ENCODE measurements around the gene SH3PXD2A. TPM values are rescaled to one million over a fixed set of nuclear protein-coding genes. Genes with fewer than 3 reads are reported as not detected.

Gene SH3PXD2A
- total RNA-seq, 4 donors from 2014 or later = 6.2 to 16.8 (median 11.4) TPM

DNA sequence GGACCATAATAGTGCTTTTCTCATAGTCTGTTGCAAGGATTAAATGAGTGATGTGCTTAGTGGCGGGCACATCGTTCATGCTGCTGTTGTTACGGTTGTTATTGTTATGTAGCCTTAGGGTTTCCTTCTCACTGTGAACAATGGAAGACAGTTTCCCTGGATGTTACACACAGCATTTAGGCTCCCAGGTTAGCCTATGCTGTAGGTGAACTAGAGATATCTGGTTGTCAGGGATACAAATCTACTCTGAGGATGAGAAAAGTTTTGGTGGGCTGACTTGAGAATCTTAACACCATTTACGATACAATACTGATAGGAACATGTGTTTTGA is 14.7 kb downstream of the SH3PXD2A start:
- no peak for DNase-seq
- Histone ChIP-seq H3K27ac (peak overlapping the region; percentile 81 to 87 (median 84)), H3K4me1 (peaks cover 80 to 87% of the 10 kb centered on the region in 2 donors), H3K36me3 (no peaks in the 10 kb centered on the region), H3K27me3 (no peaks in the 10 kb centered on the region), H3K4me3 (peak overlapping the region in 2 of 4 donors; percentile 32 to 33), H3K9me3 (no peaks in the 10 kb centered on the region)
- TF ChIP-seq POLR2A (IDR thresholded peaks at IDR 0.05) = no peak
- TF ChIP-seq, protein P1, sequence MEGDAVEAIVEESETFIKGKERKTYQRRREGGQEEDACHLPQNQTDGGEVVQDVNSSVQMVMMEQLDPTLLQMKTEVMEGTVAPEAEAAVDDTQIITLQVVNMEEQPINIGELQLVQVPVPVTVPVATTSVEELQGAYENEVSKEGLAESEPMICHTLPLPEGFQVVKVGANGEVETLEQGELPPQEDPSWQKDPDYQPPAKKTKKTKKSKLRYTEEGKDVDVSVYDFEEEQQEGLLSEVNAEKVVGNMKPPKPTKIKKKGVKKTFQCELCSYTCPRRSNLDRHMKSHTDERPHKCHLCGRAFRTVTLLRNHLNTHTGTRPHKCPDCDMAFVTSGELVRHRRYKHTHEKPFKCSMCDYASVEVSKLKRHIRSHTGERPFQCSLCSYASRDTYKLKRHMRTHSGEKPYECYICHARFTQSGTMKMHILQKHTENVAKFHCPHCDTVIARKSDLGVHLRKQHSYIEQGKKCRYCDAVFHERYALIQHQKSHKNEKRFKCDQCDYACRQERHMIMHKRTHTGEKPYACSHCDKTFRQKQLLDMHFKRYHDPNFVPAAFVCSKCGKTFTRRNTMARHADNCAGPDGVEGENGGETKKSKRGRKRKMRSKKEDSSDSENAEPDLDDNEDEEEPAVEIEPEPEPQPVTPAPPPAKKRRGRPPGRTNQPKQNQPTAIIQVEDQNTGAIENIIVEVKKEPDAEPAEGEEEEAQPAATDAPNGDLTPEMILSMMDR (IDR thresholded peaks at IDR 0.05 in 4 of 5, conservative IDR thresholded peaks at IDR 0.05 in 1 of 5) = no peak
- in situ Hi-C loops (cut with MboI; ENCODE audit: low sequenced_read_pairs in 4 of 4) = loop anchor here in 1 of 4 donors (10.0 kb wide), 1 partner anchor 76 kb away; no protein-coding TSS in a partner anchor
- intact Hi-C loops (cut with DNase I; ENCODE audit: low total_unique reads) = loop anchor here (2.0 kb wide), 1 partner anchor 68 kb away; no protein-coding TSS in a partner anchor
- ATAC-seq = no peak

- Histone ChIP-seq H3K4me1 (peaks cover 81 to 87% of the 10 kb centered on the region in 2 donors), H3K9me3 (no peaks in the 10 kb centered on the region), H3K27ac (peak overlapping the region; percentile 81 to 87 (median 84)), H3K36me3 (no peaks in the 10 kb centered on the region), H3K4me3 (peak overlapping the region in 3 of 4 donors; percentile 32 to 34 (median 33)), H3K27me3 (no peaks in the 10 kb centered on the region)
- peak; percentile 49 to 73 for ATAC-seq
- intact Hi-C loops (cut with DNase I; ENCODE audit: low total_unique reads) (loop anchor here (2.0 kb wide), 1 partner anchor 67 kb away; no protein-coding TSS in a partner anchor), in situ Hi-C loops (cut with MboI; ENCODE audit: low sequenced_read_pairs in 4 of 4) (loop anchor here in 1 of 4 donors (10.0 kb wide), 1 partner anchor 75 kb away; no protein-coding TSS in a partner anchor)
- peak in 1 of 2 donors; percentile 22 for TF ChIP-seq POLR2A (IDR thresholded peaks at IDR 0.05)
- TF ChIP-seq, protein P1 (IDR thresholded peaks at IDR 0.05 in 4 of 5, conservative IDR thresholded peaks at IDR 0.05 in 1 of 5) = no peak
- DNase-seq = peak; percentile 69 to 92
Observed at GRCh38 chr10:103839872-103840739, 15.3 kb downstream of the SH3PXD2A start.

DNA sequence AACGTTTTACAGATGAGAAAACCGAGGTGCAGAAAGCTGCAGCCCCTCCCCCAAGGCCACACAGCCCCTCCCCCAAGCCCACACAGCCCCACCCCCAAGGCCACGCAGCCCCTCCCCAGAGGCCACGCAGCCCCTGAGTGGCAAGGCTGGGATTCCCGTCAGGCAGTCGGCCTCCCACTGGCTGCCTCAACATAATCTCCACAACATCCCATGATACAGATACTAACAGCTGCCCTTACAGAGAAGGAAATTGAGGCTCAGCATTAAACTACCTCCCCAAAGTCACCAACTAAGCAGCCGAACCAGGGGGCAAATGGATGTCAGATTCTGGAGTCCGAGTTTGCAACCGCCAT is 15.9 kb downstream of the SH3PXD2A start:
- in situ Hi-C loops (cut with MboI; ENCODE audit: low sequenced_read_pairs in 4 of 4) (no loop called here), intact Hi-C loops (cut with DNase I; ENCODE audit: low total_unique reads) (no loop called here)
- peak overlapping the region in 3 of 4 donors; percentile 32 to 34 (median 33) for H3K4me3 ChIP-seq
- TF ChIP-seq, protein P1 (IDR thresholded peaks at IDR 0.05 in 4 of 5, conservative IDR thresholded peaks at IDR 0.05 in 1 of 5) = no peak
- TF ChIP-seq POLR2A (IDR thresholded peaks at IDR 0.05) = no peak
- H3K27ac ChIP-seq = peak overlapping the region; percentile 81 to 87 (median 84)
- no peaks in the 10 kb centered on the region for H3K27me3 ChIP-seq
- no peaks in the 10 kb centered on the region for H3K9me3 ChIP-seq
- DNase-seq (no peak), ATAC-seq (peak in 1 of 2 donors; percentile 2)
- H3K4me1 ChIP-seq = peaks cover 82 to 88% of the 10 kb centered on the region in 2 donors
- no peaks in the 10 kb centered on the region for H3K36me3 ChIP-seq

DNA sequence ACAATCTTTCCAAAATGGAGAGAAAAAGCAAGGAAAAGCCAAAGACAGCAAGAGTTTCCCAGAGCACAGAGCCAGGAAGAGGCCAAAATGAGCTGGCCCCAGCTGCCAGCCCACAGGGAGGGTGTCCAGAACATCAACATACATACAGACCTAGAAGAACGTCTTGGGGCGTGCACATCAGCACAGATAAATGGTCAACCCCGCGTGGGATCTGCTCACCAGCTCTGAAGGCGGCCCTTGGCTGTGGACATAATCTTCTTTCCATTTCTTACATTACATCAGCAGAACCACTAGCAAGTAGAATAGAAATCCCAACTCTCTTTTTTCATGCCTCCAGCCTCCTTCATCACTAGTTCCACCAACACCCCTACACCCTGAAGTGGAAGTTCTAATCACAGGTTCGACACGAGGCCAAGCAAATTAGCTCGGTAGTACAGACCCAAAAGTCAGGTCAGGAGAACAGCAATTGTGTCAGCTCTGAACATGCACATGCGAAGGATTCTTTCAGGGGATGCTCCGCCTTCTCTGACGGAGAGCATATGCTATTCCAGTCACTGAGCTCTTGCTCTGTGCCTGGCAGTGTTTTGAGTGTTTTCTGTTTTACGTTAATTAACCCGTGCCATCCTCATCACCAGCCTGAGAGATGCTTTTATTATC is 16.4 kb downstream of the SH3PXD2A start:
- no peak for TF ChIP-seq POLR2A (IDR thresholded peaks at IDR 0.05)
- TF ChIP-seq, protein P1 (IDR thresholded peaks at IDR 0.05 in 4 of 5, conservative IDR thresholded peaks at IDR 0.05 in 1 of 5) = no peak
- no peak overlapping the region for H3K4me3 ChIP-seq
- no peak for ATAC-seq

More for the DNA sequence above, 16.4 kb downstream of the SH3PXD2A start:
- Histone ChIP-seq H3K27ac (peak overlapping the region; percentile 81 to 87 (median 84)), H3K9me3 (no peaks in the 10 kb centered on the region), H3K27me3 (no peaks in the 10 kb centered on the region), H3K36me3 (no peaks in the 10 kb centered on the region), H3K4me1 (peaks cover 82 to 88% of the 10 kb centered on the region in 2 donors)
- in situ Hi-C loops (cut with MboI; ENCODE audit: low sequenced_read_pairs in 4 of 4) (no loop called here), intact Hi-C loops (cut with DNase I; ENCODE audit: low total_unique reads) (no loop called here)
- no peak for DNase-seq

Data from gastrocnemius medialis (tissue), 4 donors.